Nephron (organoid): ENCODE data around the gene HCN3.

Source experiments
- H3K27ac Mint-ChIP-seq, 3 experiments: 2 replicates each; pipeline ENCODE4 v1.8.0; 2020; ENCODE audit warnings: mixed read lengths in 3 of 3, mild to moderate bottlenecking in 2 of 3, moderate library complexity in 1 of 3
- H3K27me3 Mint-ChIP-seq: 2 replicates; pipeline ENCODE4 v1.8.0; 2021; ENCODE audit warnings: low read depth, mild to moderate bottlenecking, moderate library complexity, mixed read lengths
- H3K36me3 Mint-ChIP-seq: 2 replicates; pipeline ENCODE4 v1.8.0; 2020; ENCODE audit warnings: low read depth, mixed read lengths
- H3K4me1 Mint-ChIP-seq: 2 replicates; pipeline ENCODE4 v1.8.0; 2020; ENCODE audit warnings: mixed read lengths
- H3K4me3 Mint-ChIP-seq, 3 experiments: 2 replicates each; pipeline ENCODE4 v1.8.0; 2020; ENCODE audit warnings: mild to moderate bottlenecking in 3 of 3, mixed read lengths in 3 of 3, moderate library complexity in 2 of 3
- H3K9me3 Mint-ChIP-seq: 2 replicates; pipeline ENCODE4 v1.8.0; 2020; ENCODE audit warnings: mixed read lengths
- TF ChIP-seq, protein P1 (sequence below), 3 experiments: fragments of 200-600 bp; sonication (generic); IDR thresholded peaks; one replicate each; pipeline ENCODE4 v1.5.0; 2021; ENCODE audit warnings: antibody characterized with exemption in 3 of 3; ENCODE audit not compliant: unreplicated experiment in 3 of 3

HCN3 gene

GRCh38 chr1:155267373-155267772 lies 9.9 kb upstream of the HCN3 start:
- TF ChIP-seq, protein P1, sequence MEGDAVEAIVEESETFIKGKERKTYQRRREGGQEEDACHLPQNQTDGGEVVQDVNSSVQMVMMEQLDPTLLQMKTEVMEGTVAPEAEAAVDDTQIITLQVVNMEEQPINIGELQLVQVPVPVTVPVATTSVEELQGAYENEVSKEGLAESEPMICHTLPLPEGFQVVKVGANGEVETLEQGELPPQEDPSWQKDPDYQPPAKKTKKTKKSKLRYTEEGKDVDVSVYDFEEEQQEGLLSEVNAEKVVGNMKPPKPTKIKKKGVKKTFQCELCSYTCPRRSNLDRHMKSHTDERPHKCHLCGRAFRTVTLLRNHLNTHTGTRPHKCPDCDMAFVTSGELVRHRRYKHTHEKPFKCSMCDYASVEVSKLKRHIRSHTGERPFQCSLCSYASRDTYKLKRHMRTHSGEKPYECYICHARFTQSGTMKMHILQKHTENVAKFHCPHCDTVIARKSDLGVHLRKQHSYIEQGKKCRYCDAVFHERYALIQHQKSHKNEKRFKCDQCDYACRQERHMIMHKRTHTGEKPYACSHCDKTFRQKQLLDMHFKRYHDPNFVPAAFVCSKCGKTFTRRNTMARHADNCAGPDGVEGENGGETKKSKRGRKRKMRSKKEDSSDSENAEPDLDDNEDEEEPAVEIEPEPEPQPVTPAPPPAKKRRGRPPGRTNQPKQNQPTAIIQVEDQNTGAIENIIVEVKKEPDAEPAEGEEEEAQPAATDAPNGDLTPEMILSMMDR (IDR thresholded peaks at IDR 0.05; ENCODE audit: unreplicated experiment in 3 of 3), result no peak

GRCh38 chr1:155268630-155269029 lies 8.6 kb upstream of the HCN3 start:
- H3K4me3 Mint-ChIP-seq, result no peak overlapping the region
- H3K4me1 Mint-ChIP-seq, result peaks cover 19% of the 10 kb centered on the region
- TF ChIP-seq, protein P1 (IDR thresholded peaks at IDR 0.05; ENCODE audit: unreplicated experiment in 3 of 3), result no peak
- H3K9me3 Mint-ChIP-seq, result no peaks in the 10 kb centered on the region
- H3K36me3 Mint-ChIP-seq, result peaks cover 71% of the 10 kb centered on the region
- H3K27ac Mint-ChIP-seq, result no peak overlapping the region
- H3K27me3 Mint-ChIP-seq, result no peaks in the 10 kb centered on the region

More at GRCh38 chr1:155267373-155267772, 9.9 kb upstream of the HCN3 start:
- H3K9me3 Mint-ChIP-seq, result no peaks in the 10 kb centered on the region
- H3K36me3 Mint-ChIP-seq, result peaks cover 73% of the 10 kb centered on the region
- H3K27ac Mint-ChIP-seq, result no peak overlapping the region
- no peak overlapping the region for H3K4me3 Mint-ChIP-seq
- H3K27me3 Mint-ChIP-seq, result no peaks in the 10 kb centered on the region
- H3K4me1 Mint-ChIP-seq, result peaks cover 13% of the 10 kb centered on the region

DNA sequence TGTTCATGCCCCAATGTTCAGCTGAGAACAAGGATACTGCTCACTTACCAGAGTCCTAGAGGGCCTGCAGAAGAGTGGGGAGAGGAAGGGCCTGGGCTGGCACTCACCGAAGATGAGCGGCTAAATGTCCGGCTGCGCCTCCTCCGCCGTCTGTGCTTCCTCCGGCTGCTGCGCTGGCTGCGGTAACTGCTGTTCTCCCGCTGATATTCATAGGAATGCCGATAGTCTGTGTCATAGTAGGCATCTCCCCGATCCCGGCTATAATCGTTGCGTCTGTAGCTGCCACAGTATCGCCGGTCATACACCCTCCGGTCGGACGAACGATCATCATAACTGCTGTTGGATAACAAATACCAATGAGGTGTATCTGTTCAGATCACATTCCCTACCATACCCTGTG lies 7.9 kb upstream of the HCN3 start:
- Mint-ChIP-seq H3K27me3 (no peaks in the 10 kb centered on the region), H3K9me3 (no peaks in the 10 kb centered on the region), H3K36me3 (peaks cover 65% of the 10 kb centered on the region), H3K4me1 (peaks cover 22% of the 10 kb centered on the region), H3K4me3 (no peak overlapping the region), H3K27ac (no peak overlapping the region)
- TF ChIP-seq, protein P1 (IDR thresholded peaks at IDR 0.05; ENCODE audit: unreplicated experiment in 3 of 3), result no peak

DNA sequence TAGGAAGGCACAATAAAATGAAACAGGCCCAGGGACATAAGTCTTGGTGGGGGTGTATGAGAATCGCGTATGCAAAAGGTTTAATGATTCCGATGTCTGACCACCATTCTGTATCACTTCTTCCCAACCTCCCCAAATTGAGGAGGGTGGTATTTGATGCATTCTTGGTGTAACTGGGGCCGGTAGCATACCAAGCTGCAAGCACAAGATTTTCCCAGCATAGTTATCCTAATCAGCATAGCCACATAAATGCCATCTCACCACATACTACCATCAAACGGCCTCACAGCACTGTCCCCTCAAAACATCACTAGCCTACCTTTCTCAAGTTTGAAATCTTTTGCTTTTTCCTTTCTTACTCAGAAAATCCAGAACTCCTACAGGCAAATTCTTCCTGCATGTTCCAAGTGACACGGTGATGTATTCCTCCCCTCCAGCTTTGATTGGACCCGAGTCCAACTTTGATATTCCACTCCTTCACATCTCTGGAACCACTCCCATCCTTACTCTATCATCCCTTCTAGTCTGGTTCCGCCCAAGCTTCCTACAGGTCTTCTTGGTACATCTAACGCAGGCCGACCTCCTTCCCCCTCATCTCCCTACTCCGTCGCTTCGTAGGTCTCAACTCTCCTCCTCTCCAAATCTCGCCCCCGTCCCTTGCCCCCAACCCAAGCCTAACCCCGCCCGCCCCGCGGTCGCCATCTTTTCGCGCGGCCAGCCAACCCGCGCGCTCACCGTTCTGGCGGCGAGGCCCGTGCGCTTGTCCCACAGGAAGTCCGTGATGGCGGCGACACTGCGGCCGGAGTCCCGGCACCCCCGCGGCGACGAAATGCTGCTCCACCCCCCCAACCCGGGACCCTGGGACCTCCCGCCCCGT lies 4.6 kb upstream of the HCN3 start:
- TF ChIP-seq, protein P1 (IDR thresholded peaks at IDR 0.05; ENCODE audit: unreplicated experiment in 3 of 3), result no peak
- H3K36me3 Mint-ChIP-seq, result peaks cover 35% of the 10 kb centered on the region
- no peaks in the 10 kb centered on the region for H3K9me3 Mint-ChIP-seq
- peak overlapping the region; percentile 92 to 95 (median 94) for H3K4me3 Mint-ChIP-seq
- H3K27ac Mint-ChIP-seq, result peak overlapping the region; percentile 85 to 97 (median 93)
- peaks cover 32% of the 10 kb centered on the region for H3K4me1 Mint-ChIP-seq
- no peaks in the 10 kb centered on the region for H3K27me3 Mint-ChIP-seq

GRCh38 chr1:155273343-155274245 lies 3.7 kb upstream of the HCN3 start, which contains the start of gene CLK2:
Gene CLK2, minus strand, starts transcription at chr1:155273504. Its CDS starts 2,527 bp downstream, at chr1:155270977.
- H3K27ac Mint-ChIP-seq, result peak within 1 kb of the TSS; percentile 85 to 98 (median 97)
- peaks cover 33% of the 10 kb centered on the region for H3K4me1 Mint-ChIP-seq
- H3K9me3 Mint-ChIP-seq, result no peaks in the 10 kb centered on the region
- H3K27me3 Mint-ChIP-seq, result no peaks in the 10 kb centered on the region
- H3K36me3 Mint-ChIP-seq, result peaks cover 31% of the 10 kb centered on the region
- TF ChIP-seq, protein P1 (IDR thresholded peaks at IDR 0.05; ENCODE audit: unreplicated experiment in 3 of 3), result no peak
- peak within 1 kb of the TSS; percentile 92 to 95 (median 95) for H3K4me3 Mint-ChIP-seq
